DND-41 (cell line): ENCODE results near the gene KLF13.
A peak's percentile ranks its signal among the peaks of the same experiment; 100 is the strongest.

Source experiments
- ATAC-seq: fragments of 200-7000 bp; cut with Tn5 transposase; 3 replicates; pipeline ENCODE4 v1.9.1; 2021; ENCODE audit warnings: low read depth; ENCODE audit not compliant: insufficient read depth
- DNase-seq: peaks from one replicate; pipeline ENCODE4 v3.0.0-alpha.2; 2020
- H2AFZ ChIP-seq: 2 replicates; pipeline ENCODE4 v1.6.0; 2012; ENCODE audit warnings: low read depth, low read length
- H3K27ac ChIP-seq: 2 replicates; pipeline ENCODE4 v1.5.1; 2012; ENCODE audit warnings: low read length, inconsistent platforms
- H3K27me3 ChIP-seq: fragments of 200-600 bp; sonication (generic); 2 replicates; pipeline ENCODE4 v1.6.0; 2012; ENCODE audit warnings: low read length, mild to moderate bottlenecking, inconsistent platforms; ENCODE audit not compliant: insufficient read depth, poor library complexity
- H3K36me3 ChIP-seq: 2 replicates; pipeline ENCODE4 v1.5.1; 2012; ENCODE audit warnings: low read length, inconsistent platforms; ENCODE audit not compliant: insufficient read depth
- H3K4me1 ChIP-seq: 2 replicates; pipeline ENCODE4 v1.5.1; 2012; ENCODE audit warnings: mild to moderate bottlenecking, low read length; ENCODE audit not compliant: insufficient read depth
- H3K4me2 ChIP-seq: 2 replicates; pipeline ENCODE4 v1.6.0; 2012; ENCODE audit warnings: mild to moderate bottlenecking, moderate library complexity, low read length, inconsistent platforms; ENCODE audit not compliant: insufficient read depth
- H3K4me3 ChIP-seq, 2 experiments: fragments of 200-600 bp in 1 of 2; shearing (Covaris generic) in 1 of 2; 2 replicates each; pipeline ENCODE4 v1.5.1; 2012 to 2016; ENCODE audit warnings: inconsistent platforms in 2 of 2, low read length in 2 of 2, mild to moderate bottlenecking in 2 of 2, low read depth in 1 of 2, moderate library complexity in 1 of 2
- H3K79me2 ChIP-seq: 2 replicates; pipeline ENCODE4 v1.6.0; 2012; ENCODE audit warnings: low read length, inconsistent platforms; ENCODE audit not compliant: insufficient read depth
- H3K9ac ChIP-seq: 2 replicates; pipeline ENCODE4 v1.6.0; 2012; ENCODE audit warnings: low read depth, mild to moderate bottlenecking, inconsistent platforms, low read length, moderate library complexity
- H3K9me3 ChIP-seq: 2 replicates; pipeline ENCODE4 v1.5.1; 2012; ENCODE audit warnings: low read length, moderate library complexity, mild to moderate bottlenecking, inconsistent platforms; ENCODE audit not compliant: insufficient read depth, severe bottlenecking
- H4K20me1 ChIP-seq: 2 replicates; pipeline ENCODE4 v1.6.0; 2012; ENCODE audit warnings: low read length; ENCODE audit not compliant: insufficient read depth
- EZH2 ChIP-seq: IDR thresholded peaks from 3 replicates; pipeline ENCODE4 v1.6.1; 2012; ENCODE audit warnings: borderline replicate concordance, low read depth, mild to moderate bottlenecking, moderate library complexity, low read length, inconsistent platforms; ENCODE audit not compliant: severe bottlenecking
- TF ChIP-seq, protein P1 (sequence below): IDR thresholded peaks from 2 replicates; pipeline ENCODE4 v1.5.1; 2012; ENCODE audit warnings: borderline replicate concordance, low read length, moderate library complexity, mild to moderate bottlenecking; ENCODE audit not compliant: poor library complexity, severe bottlenecking; ENCODE audit errors: extremely low read depth

The KLF13 gene

DNA sequence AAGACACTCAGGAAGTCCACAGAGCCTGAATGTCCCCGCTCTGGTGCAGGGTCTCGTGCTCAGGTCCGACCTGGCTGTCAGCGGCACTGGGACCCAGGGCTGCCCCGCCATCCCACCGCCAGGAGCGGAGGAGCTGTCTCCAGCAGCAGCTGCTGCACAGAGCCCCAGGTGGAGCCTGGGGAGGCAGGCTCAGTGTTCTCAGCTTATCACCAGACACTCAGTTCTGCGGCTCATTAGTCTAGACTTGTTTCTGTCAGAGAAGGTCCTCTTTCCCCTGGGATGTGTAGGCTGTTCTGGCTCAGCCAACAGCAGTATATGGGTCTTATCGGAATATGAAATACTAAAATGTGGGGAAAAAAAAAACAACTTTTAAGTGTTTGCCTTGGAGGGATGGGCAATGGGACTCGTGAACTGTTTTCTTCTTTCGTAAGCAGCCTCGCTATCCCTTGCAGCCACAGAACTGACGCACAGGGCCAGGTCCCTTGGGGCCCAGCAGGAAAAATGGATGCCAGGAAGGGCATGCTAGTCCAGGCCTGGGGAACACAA, 75.9 kb downstream of the KLF13 start:
- no peak for TF ChIP-seq EZH2
- TF ChIP-seq, protein P1, sequence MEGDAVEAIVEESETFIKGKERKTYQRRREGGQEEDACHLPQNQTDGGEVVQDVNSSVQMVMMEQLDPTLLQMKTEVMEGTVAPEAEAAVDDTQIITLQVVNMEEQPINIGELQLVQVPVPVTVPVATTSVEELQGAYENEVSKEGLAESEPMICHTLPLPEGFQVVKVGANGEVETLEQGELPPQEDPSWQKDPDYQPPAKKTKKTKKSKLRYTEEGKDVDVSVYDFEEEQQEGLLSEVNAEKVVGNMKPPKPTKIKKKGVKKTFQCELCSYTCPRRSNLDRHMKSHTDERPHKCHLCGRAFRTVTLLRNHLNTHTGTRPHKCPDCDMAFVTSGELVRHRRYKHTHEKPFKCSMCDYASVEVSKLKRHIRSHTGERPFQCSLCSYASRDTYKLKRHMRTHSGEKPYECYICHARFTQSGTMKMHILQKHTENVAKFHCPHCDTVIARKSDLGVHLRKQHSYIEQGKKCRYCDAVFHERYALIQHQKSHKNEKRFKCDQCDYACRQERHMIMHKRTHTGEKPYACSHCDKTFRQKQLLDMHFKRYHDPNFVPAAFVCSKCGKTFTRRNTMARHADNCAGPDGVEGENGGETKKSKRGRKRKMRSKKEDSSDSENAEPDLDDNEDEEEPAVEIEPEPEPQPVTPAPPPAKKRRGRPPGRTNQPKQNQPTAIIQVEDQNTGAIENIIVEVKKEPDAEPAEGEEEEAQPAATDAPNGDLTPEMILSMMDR: no peak
- Histone ChIP-seq H3K4me2 (no peak overlapping the region), H3K27me3 (no peaks in the 10 kb centered on the region), H3K79me2 (no peaks in the 10 kb centered on the region), H2AFZ (no peak overlapping the region), H3K9ac (no peak overlapping the region), H3K9me3 (no peaks in the 10 kb centered on the region), H3K27ac (no peak overlapping the region), H3K4me1 (peaks cover 41% of the 10 kb centered on the region), H3K36me3 (no peaks in the 10 kb centered on the region), H3K4me3 (no peak overlapping the region), H4K20me1 (no peaks in the 10 kb centered on the region)
- DNase-seq (no peak), ATAC-seq (no peak)

DNA sequence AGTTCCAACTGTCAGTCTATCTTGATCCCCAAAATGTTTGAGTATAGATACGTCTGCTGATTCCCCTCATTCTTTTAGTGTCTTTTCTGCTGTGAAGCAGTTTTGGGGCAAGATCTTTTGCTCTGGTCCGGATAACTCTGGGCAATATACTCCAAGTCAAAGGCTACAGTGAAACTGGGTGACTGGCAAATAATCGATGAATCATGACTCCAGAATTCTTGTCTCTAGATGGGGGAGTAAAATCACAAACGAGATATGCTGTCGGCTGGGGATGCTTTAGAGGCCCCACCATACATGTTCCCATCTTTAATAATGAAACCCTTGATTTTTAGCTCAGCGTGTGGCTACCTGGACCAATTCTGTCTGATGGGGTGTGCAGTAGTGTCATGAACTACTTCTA, 76.5 kb downstream of the KLF13 start:
- H2AFZ ChIP-seq: no peak overlapping the region
- H3K27ac ChIP-seq: peak overlapping the region; percentile 34; the same call in 1 of the 2 replicates
- DNase-seq: no peak
- no peaks in the 10 kb centered on the region for H3K9me3 ChIP-seq
- TF ChIP-seq, protein P1: no peak
- TF ChIP-seq EZH2: no peak
- H3K4me2 ChIP-seq: no peak overlapping the region
- no peaks in the 10 kb centered on the region for H3K79me2 ChIP-seq
- H3K4me3 ChIP-seq: no peak overlapping the region
- peaks cover 39% of the 10 kb centered on the region for H3K4me1 ChIP-seq
- no peak for ATAC-seq
- no peaks in the 10 kb centered on the region for H3K36me3 ChIP-seq
- no peaks in the 10 kb centered on the region for H3K27me3 ChIP-seq
- no peak overlapping the region for H3K9ac ChIP-seq
- no peaks in the 10 kb centered on the region for H4K20me1 ChIP-seq

GRCh38 chr15:31403606-31404005, 77.0 kb downstream of the KLF13 start:
- Histone ChIP-seq H3K9me3 (no peaks in the 10 kb centered on the region), H4K20me1 (no peaks in the 10 kb centered on the region), H3K9ac (no peak overlapping the region), H3K36me3 (no peaks in the 10 kb centered on the region), H3K79me2 (no peaks in the 10 kb centered on the region), H3K4me1 (peaks cover 34% of the 10 kb centered on the region), H3K4me2 (no peak overlapping the region), H3K27me3 (no peaks in the 10 kb centered on the region), H2AFZ (no peak overlapping the region), H3K27ac (peak overlapping the region; percentile 34; the same call in 1 of the 2 replicates), H3K4me3 (no peak overlapping the region)
- no peak for ATAC-seq
- no peak for TF ChIP-seq EZH2
- TF ChIP-seq, protein P1: no peak
- no peak for DNase-seq
